Measurements from ENCODE around the gene KDF1.

Gene KDF1

DNA sequence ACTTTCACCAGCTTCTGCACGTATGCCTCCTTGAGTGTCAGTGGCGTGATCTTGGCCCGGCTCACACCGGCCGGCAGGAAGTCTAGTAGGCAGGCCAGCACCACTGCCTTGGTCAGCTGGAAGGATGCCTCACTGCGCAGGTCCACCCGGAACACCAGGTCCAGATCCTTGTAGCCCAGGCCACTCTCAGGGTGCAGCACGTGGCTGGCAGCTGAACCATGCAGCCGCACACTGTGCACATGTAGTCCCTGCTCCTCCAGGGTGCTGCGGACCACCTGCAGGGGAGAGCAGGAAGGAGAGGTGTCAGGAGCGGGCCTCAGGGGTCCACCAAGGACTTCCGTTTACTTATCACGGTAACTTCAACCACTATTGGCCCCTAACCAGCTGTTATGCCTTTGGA lies 46.4 kb upstream of the KDF1 start:
- Histone ChIP-seq H3K4me2 (ENCODE audit: low read length) (no peak overlapping the region), H3K36me3 (ENCODE audit: insufficient read depth, low read length) (no peaks in the 10 kb centered on the region), H3K9me3 (ENCODE audit: low read length) (no peaks in the 10 kb centered on the region), H3K4me1 (ENCODE audit: insufficient read depth, low read length, severe bottlenecking) (no peaks in the 10 kb centered on the region), H3K79me2 (ENCODE audit: insufficient read depth, low read length) (no peaks in the 10 kb centered on the region), H4K20me1 (ENCODE audit: insufficient read depth, low read length) (no peaks in the 10 kb centered on the region), H3K9ac (ENCODE audit: low read length) (no peak overlapping the region), H3K9me2 (ENCODE audit: low read depth, low read length) (no peaks in the 10 kb centered on the region), H3F3A (ENCODE audit: insufficient read depth, low read length) (no peaks in the 10 kb centered on the region), H3K27ac (ENCODE audit: low read depth, low read length, poor library complexity, severe bottlenecking) (no peak overlapping the region), H3K4me3 (ENCODE audit: low read depth, low read length, poor library complexity, severe bottlenecking) (no peak overlapping the region), H2AFZ (ENCODE audit: low read length) (no peak overlapping the region), H3K27me3 (ENCODE audit: insufficient read depth, low read length) (0 out of 2 replicates have a peak, but pooled peaks cover 11% of the 10 kb centered on the region)
- TF ChIP-seq EZH2 (IDR thresholded peaks at IDR 0.05; ENCODE audit: borderline replicate concordance, low read length) (no peak), CTCF (IDR thresholded peaks at IDR 0.05; ENCODE audit: low read length) (no peak)

DNA sequence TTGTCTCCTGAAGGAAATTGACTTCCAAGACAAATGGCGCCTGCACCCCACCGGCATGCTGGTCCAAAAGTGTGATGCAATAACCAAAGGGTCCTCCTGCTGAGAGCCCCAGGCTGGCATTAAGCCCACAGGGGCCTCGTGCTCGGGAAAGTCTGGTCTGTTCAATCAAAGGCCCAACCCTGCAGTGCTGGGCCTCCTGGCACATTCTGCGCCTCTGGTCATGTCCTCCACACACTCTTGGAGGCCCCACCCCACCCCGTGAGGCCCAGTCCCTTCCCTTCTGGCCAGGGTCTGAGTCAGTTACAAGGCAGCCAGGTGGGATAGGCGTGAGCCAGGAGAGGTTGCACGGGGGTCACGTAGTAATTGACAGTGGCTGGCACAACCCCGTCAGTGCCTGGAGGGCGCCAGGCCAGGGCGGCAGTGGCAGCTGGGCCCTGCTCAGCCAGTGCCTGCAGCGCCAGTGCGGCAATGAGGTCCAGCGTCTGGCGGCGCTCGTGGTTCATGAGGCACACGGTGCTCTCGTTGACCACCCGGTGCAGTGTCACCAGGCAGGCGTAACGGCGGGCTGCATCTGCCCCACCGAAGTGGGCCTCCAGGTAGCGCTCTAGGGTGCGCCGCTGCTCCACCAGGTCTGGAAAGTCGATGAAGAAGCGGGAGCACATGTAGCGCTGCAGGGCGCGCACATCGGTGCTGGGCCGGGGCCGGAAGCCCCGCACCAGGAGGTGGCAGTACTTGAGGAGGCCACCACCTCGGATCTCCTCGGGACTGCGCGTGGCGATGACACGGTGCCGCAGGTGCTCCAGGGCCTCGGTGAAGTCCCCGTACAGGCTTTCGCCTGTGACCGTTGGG lies 45.6 kb upstream of the KDF1 start:
- Histone ChIP-seq H3K9me2 (ENCODE audit: low read depth, low read length) (no peaks in the 10 kb centered on the region), H3K27me3 (ENCODE audit: insufficient read depth, low read length) (0 out of 2 replicates have a peak, but pooled peaks cover 11% of the 10 kb centered on the region), H3K36me3 (ENCODE audit: insufficient read depth, low read length) (no peaks in the 10 kb centered on the region), H3K4me1 (ENCODE audit: insufficient read depth, low read length, severe bottlenecking) (no peaks in the 10 kb centered on the region), H3K9ac (ENCODE audit: low read length) (no peak overlapping the region), H3K27ac (ENCODE audit: low read depth, low read length, poor library complexity, severe bottlenecking) (no peak overlapping the region), H3K4me2 (ENCODE audit: low read length) (no peak overlapping the region), H3K9me3 (ENCODE audit: low read length) (no peaks in the 10 kb centered on the region), H3K79me2 (ENCODE audit: insufficient read depth, low read length) (no peaks in the 10 kb centered on the region), H3F3A (ENCODE audit: insufficient read depth, low read length) (no peaks in the 10 kb centered on the region), H4K20me1 (ENCODE audit: insufficient read depth, low read length) (no peaks in the 10 kb centered on the region), H2AFZ (ENCODE audit: low read length) (no peak overlapping the region), H3K4me3 (ENCODE audit: low read depth, low read length, poor library complexity, severe bottlenecking) (no peak overlapping the region)
- TF ChIP-seq CTCF (IDR thresholded peaks at IDR 0.05; ENCODE audit: low read length) (no peak), EZH2 (IDR thresholded peaks at IDR 0.05; ENCODE audit: borderline replicate concordance, low read length) (no peak)

- TF ChIP-seq EZH2 (IDR thresholded peaks at IDR 0.05; ENCODE audit: borderline replicate concordance, low read length) = no peak
- TF ChIP-seq CTCF (IDR thresholded peaks at IDR 0.05; ENCODE audit: low read length) = no peak
- Histone ChIP-seq H3K9ac (ENCODE audit: low read length) (no peak overlapping the region), H3K4me2 (ENCODE audit: low read length) (no peak overlapping the region), H3K27ac (ENCODE audit: low read depth, low read length, poor library complexity, severe bottlenecking) (no peak overlapping the region), H3K4me1 (ENCODE audit: insufficient read depth, low read length, severe bottlenecking) (no peaks in the 10 kb centered on the region), H3K9me2 (ENCODE audit: low read depth, low read length) (no peaks in the 10 kb centered on the region), H3K9me3 (ENCODE audit: low read length) (no peaks in the 10 kb centered on the region), H3K4me3 (ENCODE audit: low read depth, low read length, poor library complexity, severe bottlenecking) (no peak overlapping the region), H4K20me1 (ENCODE audit: insufficient read depth, low read length) (no peaks in the 10 kb centered on the region), H3K79me2 (ENCODE audit: insufficient read depth, low read length) (no peaks in the 10 kb centered on the region), H3F3A (ENCODE audit: insufficient read depth, low read length) (no peaks in the 10 kb centered on the region), H3K27me3 (ENCODE audit: insufficient read depth, low read length) (0 out of 2 replicates have a peak, but pooled peaks cover 11% of the 10 kb centered on the region), H2AFZ (ENCODE audit: low read length) (no peak overlapping the region), H3K36me3 (ENCODE audit: insufficient read depth, low read length) (no peaks in the 10 kb centered on the region)
Observed at GRCh38 chr1:27005166-27005530, 44.9 kb upstream of the KDF1 start.
